Measurements from ENCODE around the gene PPIL6.

The PPIL6 gene

GRCh38 chr6:109449064-109449794 is 8.8 kb upstream of the PPIL6 start:
- no peak for DNase-seq

DNA sequence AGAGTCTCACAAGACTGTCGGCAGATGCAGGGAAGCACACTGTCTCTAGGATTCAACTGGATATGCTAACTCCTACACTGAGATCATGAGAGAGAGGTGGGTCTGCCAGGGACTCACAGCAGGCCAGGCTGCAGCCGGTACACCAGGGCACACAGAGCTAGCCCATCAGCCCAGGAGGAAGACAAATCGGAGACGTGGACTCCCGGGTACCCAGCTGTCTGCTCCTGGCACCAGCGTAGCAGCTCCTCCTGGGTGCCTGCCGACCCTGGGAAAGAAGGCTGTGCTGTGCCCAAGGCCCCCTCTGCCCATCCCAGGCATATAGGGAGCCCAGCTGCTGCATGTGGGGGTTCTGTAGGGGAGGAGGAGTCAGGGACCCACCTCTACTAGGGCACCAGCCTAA is 8.2 kb upstream of the PPIL6 start:
- no peak for DNase-seq

- DNase-seq: no peak
These were observed 7.6 kb upstream of the PPIL6 start for GRCh38 chr6:109447878-109448555.

DNA sequence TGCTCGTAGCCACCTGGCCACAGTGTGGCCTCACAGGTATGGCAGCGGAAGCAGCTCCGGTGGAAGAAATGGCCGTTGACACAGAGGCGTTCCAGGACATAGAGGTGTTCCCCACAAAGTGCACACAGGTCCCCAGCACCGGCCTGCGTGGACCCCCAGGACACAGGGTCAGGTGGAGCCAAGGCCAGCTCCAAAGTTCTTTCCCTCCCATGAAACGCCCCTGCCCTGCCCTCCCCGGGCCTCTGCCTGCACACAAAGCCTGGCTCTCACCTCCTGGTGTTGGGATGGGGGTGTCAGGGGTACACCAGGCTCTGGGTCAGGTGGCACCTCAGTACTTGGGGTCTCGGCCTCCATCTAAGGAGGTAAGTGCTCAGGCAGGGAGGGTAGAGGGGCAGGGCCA is 6.7 kb upstream of the PPIL6 start:
- no peak for DNase-seq

- DNase-seq: no peak
These were observed 6.1 kb upstream of the PPIL6 start for GRCh38 chr6:109446541-109446940.

- no peak for DNase-seq
These were observed 5.6 kb upstream of the PPIL6 start for GRCh38 chr6:109446072-109446471.

DNA sequence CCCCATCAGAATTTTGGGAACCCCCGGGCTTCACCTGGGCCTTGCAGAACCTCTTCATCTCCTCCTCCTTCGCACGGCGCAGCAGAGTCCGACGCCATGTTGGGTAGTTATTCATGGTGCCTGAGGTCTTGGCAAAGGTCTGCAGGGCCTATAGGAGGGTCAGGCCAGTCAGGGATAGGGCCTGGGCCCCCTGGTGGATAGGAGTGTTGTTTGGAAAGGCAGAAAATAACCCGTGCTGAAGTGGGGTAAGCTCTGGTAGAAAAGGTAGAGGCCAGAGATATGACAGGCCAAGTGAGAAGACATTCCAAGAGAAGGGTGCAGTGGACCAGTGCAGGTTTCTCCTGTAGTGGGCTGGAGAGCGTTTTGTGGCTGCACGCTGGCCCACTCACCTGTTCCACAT is 5.0 kb upstream of the PPIL6 start:
- no peak for DNase-seq

DNA sequence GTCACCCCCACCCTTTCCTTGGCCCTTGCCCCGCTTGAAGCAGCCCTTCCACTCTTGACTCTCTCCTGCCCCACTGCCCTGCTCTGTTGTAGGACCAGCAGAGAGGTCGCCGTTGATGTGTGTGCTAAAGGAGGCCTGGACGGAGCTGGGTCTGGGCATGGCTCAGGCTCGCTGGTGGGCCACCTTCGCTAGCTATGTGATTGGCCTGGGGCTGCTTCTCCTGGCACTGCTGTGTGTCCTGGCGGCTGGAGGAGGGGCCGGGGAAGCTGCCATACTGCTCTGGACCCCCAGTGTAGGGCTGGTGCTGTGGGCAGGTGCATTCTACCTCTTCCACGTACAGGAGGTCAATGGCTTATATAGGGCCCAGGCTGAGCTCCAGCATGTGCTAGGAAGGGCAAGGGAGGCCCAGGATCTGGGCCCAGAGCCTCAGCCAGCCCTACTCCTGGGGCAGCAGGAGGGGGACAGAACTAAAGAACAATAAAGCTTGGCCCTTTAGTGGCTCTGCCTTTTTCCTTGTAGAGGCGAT is 3.1 kb upstream of the PPIL6 start:
- no peak for DNase-seq

DNA sequence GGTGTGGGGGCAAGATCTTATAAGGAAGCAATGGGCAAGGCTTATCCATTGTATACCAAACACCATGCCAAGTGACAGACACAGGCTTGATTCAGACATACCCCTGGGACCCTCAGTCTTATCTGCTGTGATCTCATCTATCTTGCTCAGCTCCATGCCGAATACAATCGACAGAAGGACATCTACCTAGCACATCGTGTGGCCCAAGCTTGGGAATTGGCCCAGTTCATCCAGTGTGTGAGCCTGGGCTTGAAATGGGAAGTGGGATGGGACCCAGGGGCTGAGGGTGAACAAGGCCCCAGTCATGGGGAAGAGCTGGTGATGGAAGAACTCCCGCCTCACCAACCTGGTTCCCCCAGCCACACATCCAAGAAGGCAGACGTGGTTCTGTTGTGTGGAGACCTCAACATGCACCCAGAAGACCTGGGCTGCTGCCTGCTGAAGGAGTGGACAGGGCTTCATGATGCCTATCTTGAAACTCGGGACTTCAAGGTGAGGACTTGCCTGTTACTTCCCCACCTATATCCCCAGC is 2.0 kb upstream of the PPIL6 start:
- no peak for DNase-seq

DNA sequence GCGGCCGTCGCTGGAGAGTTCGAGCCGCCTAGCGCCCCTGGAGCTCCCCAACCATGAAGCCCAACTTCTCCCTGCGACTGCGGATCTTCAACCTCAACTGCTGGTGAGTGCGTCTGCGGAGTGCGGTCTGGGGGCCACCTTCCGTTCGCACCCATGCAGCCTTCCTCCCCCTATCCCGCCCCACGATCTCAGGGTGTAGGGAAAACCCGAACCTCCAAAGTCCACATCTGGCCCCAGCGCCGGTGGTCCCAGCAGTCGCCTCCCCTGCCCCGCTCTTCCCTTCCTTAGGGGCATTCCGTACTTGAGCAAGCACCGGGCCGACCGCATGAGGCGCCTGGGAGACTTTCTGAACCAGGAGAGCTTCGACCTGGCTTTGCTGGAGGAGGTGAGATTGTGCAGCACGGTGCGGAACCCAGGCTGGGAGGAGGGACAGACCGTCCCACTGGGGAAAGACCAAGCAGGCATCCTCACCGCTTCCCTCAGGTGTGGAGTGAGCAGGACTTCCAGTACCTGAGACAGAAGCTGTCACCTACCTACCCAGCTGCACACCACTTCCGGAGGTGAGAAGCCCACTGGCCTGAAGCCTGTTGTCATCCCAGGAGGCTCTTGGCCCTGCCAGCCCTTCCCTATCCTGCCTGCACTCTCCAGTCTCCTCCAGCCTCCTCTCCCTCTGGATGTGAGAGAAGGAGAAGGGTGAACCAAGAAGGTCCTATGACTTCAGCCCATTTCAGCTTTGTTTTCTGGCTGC is 815 bp upstream of the PPIL6 start:
- no peak for DNase-seq

GRCh38 chr6:109436041-109436440 is 4.4 kb downstream of the PPIL6 start:
- no peak for DNase-seq

DNA sequence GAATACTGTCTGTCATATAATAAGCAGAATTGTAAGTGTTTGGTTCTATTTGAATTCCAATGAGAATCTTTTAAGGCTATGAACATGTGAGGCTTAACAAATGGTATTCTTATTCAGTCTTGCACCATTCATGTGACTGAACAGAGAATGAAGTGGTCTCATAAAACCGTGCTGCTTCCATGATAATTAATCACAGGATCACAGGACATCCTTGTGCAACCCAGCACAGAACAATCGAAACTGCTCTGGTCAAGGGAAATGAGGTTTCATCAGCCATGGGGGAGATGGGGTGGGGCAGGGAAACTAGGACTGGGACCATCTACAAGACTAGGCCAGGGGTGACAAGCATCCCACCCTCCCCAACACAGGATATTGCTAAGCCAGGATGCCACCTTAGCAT is 6.0 kb downstream of the PPIL6 start:
- no peak for DNase-seq

- no peak for DNase-seq
These were observed 10.9 kb downstream of the PPIL6 start for GRCh38 chr6:109429496-109429895.

GRCh38 chr6:109428889-109429477 is 11.4 kb downstream of the PPIL6 start:
- peak; percentile 62 for DNase-seq

DNA sequence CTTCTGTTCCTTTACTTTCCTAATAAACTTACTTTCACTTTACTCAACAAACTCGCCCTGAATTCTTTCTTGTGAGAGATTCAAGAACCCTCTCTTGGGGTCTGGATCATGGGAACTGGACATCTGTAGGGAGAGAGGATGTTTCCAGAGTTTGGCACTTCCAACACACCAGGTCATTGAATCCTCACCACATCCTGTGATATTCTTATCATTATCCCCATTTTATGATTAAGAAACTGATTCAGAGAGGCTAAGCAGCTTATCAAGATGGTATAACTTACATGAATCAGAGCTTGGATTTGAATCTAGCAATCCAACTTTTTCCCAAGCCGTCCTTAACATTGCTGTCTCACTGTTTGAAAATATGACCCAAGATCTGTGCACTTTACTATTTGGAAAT is 15.5 kb downstream of the PPIL6 start:
- DNase-seq: no peak

- DNase-seq: no peak
These were observed 19.2 kb downstream of the PPIL6 start for GRCh38 chr6:109421184-109421583.

- DNase-seq: no peak
These were observed 19.7 kb downstream of the PPIL6 start for GRCh38 chr6:109420751-109421150.

- no peak for DNase-seq
These were observed 22.8 kb downstream of the PPIL6 start for GRCh38 chr6:109417646-109418045.

DNA sequence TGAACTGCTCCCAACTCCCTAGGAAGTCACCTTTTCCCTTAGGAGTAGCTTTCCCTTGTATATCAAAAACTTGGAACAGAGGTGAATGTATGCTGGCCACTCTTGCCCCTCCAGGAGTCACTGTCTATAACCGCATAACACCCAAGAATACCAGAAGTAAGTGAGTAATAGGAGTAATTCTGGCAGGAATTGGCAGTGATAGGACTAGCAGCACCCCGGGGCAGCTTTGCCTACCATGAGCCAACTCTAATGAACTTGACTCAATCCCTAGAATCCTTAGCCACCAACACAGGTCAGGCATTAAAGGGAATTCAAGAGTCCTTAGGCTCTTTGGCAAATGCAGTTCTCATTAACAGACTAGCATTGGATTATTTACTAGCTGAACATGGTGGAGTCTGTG is 29.4 kb downstream of the PPIL6 start:
- DNase-seq: no peak

- DNase-seq: peak; percentile 42
These were observed 34.2 kb downstream of the PPIL6 start for GRCh38 chr6:109406196-109406595.

- no peak for DNase-seq
These were observed 43.4 kb downstream of the PPIL6 start for GRCh38 chr6:109397020-109397419.

DNA sequence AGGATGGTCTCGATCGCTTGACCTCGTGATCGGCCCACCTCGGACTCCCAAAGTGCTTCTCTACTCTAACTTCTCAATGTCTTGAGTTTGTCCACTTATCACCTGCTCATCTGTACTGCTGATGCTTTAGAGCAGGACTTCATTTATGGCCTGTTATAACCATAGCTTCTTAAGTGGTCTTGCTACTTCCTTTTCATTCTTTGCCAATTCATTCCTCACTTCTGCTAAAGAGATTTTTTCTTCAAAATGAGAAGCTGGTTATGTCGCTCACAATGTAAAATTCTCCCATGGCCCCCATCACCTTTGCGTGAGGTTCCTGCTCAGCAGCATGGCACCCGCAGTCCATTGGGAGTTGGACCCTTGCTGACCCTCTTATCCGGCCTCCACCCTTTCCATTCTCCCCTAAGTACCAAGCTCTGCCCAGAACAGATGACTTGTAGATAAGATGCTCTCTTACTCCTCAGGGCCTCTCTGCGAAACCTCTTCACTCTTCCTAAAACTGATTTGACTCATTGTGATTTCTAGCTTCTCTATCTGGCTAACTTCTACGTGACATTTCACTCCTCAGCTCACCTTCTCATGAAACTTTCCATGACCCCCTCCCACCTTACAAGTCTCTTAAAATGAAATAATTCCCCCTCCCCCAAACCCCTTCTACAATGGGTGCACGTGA is 44.2 kb downstream of the PPIL6 start:
- DNase-seq: no peak

- DNase-seq: no peak
These were observed 46.5 kb downstream of the PPIL6 start for GRCh38 chr6:109393886-109394281.

Data from fibroblast of skin of right quadriceps (primary cell).